Loucy (cell line): ENCODE measurements around the gene ARHGAP26.

Source experiments
- EZH2phosphoT487 ChIP-seq: fragments of 200-600 bp; IDR thresholded peaks from 2 replicates; pipeline ENCODE4 v1.6.1; 2018; ENCODE audit warnings: antibody characterized with exemption, mild to moderate bottlenecking, moderate library complexity, borderline replicate concordance
- TF ChIP-seq, protein P1 (sequence below): fragments of 200-600 bp; sonication (generic); conservative IDR thresholded peaks from 2 replicates; pipeline ENCODE4 v1.5.1; 2014; ENCODE audit warnings: mild to moderate bottlenecking, antibody characterized with exemption, low read length

GRCh38 chr5:142900927-142901326 lies 130.8 kb downstream of the ARHGAP26 start:
- TF ChIP-seq, protein P1, sequence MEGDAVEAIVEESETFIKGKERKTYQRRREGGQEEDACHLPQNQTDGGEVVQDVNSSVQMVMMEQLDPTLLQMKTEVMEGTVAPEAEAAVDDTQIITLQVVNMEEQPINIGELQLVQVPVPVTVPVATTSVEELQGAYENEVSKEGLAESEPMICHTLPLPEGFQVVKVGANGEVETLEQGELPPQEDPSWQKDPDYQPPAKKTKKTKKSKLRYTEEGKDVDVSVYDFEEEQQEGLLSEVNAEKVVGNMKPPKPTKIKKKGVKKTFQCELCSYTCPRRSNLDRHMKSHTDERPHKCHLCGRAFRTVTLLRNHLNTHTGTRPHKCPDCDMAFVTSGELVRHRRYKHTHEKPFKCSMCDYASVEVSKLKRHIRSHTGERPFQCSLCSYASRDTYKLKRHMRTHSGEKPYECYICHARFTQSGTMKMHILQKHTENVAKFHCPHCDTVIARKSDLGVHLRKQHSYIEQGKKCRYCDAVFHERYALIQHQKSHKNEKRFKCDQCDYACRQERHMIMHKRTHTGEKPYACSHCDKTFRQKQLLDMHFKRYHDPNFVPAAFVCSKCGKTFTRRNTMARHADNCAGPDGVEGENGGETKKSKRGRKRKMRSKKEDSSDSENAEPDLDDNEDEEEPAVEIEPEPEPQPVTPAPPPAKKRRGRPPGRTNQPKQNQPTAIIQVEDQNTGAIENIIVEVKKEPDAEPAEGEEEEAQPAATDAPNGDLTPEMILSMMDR = no peak
- no peak for TF ChIP-seq EZH2phosphoT487
